Measurements from ENCODE around the gene LSG1. TPM values are rescaled to one million over a fixed set of nuclear protein-coding genes. Genes with fewer than 3 reads are reported as not detected.

Gene LSG1
- total RNA-seq, 1 experiment from 2014 or later = 45.8 TPM

- TF ChIP-seq TP53 (CRISPR knock-in tag; IDR thresholded peaks at IDR 0.05) (no peak), AR (CRISPR knock-in tag; IDR thresholded peaks at IDR 0.05) (no peak), MLX (CRISPR knock-in tag; IDR thresholded peaks at IDR 0.05) (no peak), CREB1 (CRISPR knock-in tag; IDR thresholded peaks at IDR 0.05) (no peak), STAT6 (CRISPR knock-in tag; conservative IDR thresholded peaks at IDR 0.05; ENCODE audit: low read depth) (no peak), ATF1 (CRISPR knock-in tag; IDR thresholded peaks at IDR 0.05) (no peak), RORB (CRISPR knock-in tag; IDR thresholded peaks at IDR 0.05) (no peak), ZNF532 (CRISPR knock-in tag; IDR thresholded peaks at IDR 0.05; ENCODE audit: borderline replicate concordance) (no peak), ZNF219 (CRISPR knock-in tag; IDR thresholded peaks at IDR 0.05; ENCODE audit: borderline replicate concordance) (no peak), ATF3 (CRISPR knock-in tag; conservative IDR thresholded peaks at IDR 0.05) (no peak), HMGA2 (CRISPR knock-in tag; IDR thresholded peaks at IDR 0.05) (no peak), ZBTB43 (CRISPR knock-in tag; IDR thresholded peaks at IDR 0.05) (no peak), PRRX2 (CRISPR knock-in tag; IDR thresholded peaks at IDR 0.05) (no peak), CDX4 (CRISPR knock-in tag; IDR thresholded peaks at IDR 0.05; ENCODE audit: borderline replicate concordance) (no peak; the same call in 1 of the 2 replicates), MXD4 (CRISPR knock-in tag; IDR thresholded peaks at IDR 0.05; ENCODE audit: borderline replicate concordance) (no peak), ZMAT4 (CRISPR knock-in tag; IDR thresholded peaks at IDR 0.05) (no peak), ZNF512 (CRISPR knock-in tag; IDR thresholded peaks at IDR 0.05; ENCODE audit: borderline replicate concordance) (no peak), GABPB1 (CRISPR knock-in tag; IDR thresholded peaks at IDR 0.05) (peak; percentile 41), ATF2 (CRISPR knock-in tag; IDR thresholded peaks at IDR 0.05; ENCODE audit: borderline replicate concordance, low read depth) (no peak), NFATC4 (CRISPR knock-in tag; IDR thresholded peaks at IDR 0.05) (no peak), ZNF317 (CRISPR knock-in tag; IDR thresholded peaks at IDR 0.05; ENCODE audit: borderline replicate concordance, low read depth) (peak; percentile 57; the same call in 1 of the 2 replicates), EMX1 (CRISPR knock-in tag; IDR thresholded peaks at IDR 0.05) (no peak)
Observed at GRCh38 chr3:194685718-194686413, 13.9 kb upstream of the LSG1 start, which contains the start of gene FAM43A (continued).
